Measurements from ENCODE around the gene PRPF18. TPM values are rescaled to one million over a fixed set of nuclear protein-coding genes. Genes with fewer than 3 reads are reported as not detected.
A peak's percentile ranks its signal among the peaks of the same experiment; 100 is the strongest.

PRPF18 gene
- total RNA-seq, 4 donors from 2014 or later, result 19.8 to 42.4 (median 32.3) TPM

DNA sequence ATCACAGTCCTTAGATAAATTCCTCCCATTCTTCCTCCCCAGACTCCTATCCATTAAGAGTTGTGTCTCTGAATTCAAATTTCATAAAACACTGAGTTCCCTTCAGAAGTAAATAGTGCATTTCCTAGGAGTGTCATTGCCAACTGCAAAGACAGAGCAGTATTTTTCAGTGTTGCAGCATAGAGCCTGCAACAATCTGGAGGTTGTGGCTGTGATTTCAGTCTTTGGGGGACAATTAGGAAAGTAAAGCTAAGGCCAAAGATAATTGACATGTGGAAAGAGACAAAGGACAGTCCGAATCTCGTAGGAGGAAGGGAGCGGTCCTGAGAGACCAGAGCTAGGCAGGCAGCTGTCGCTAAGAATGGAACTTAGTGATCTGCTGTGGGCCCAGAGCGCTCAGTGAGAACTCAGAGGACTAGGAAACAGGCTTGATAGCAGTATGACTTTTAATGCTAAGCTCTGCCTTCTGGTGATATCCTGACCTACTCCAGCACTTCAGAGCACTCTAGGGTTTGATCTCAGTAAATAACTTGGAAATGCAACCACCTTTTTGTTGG lies 46.2 kb downstream of the PRPF18 start:
- Histone ChIP-seq H3K4me3 (no peak overlapping the region), H3K9me3 (no peaks in the 10 kb centered on the region), H3K4me1 (peaks cover 6 to 23% (median 10%) of the 10 kb centered on the region in 4 donors), H3K27ac (peak overlapping the region; percentile 56 to 81 (median 72)), H3K36me3 (no peaks in the 10 kb centered on the region), H3K27me3 (no peaks in the 10 kb centered on the region)
- no peak for TF ChIP-seq POLR2A (IDR thresholded peaks at IDR 0.05)
- TF ChIP-seq, protein P1, sequence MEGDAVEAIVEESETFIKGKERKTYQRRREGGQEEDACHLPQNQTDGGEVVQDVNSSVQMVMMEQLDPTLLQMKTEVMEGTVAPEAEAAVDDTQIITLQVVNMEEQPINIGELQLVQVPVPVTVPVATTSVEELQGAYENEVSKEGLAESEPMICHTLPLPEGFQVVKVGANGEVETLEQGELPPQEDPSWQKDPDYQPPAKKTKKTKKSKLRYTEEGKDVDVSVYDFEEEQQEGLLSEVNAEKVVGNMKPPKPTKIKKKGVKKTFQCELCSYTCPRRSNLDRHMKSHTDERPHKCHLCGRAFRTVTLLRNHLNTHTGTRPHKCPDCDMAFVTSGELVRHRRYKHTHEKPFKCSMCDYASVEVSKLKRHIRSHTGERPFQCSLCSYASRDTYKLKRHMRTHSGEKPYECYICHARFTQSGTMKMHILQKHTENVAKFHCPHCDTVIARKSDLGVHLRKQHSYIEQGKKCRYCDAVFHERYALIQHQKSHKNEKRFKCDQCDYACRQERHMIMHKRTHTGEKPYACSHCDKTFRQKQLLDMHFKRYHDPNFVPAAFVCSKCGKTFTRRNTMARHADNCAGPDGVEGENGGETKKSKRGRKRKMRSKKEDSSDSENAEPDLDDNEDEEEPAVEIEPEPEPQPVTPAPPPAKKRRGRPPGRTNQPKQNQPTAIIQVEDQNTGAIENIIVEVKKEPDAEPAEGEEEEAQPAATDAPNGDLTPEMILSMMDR (IDR thresholded peaks at IDR 0.05), result no peak
- in situ Hi-C loops (cut with MboI; ENCODE audit: low pct_ligation_motif_present in 1 of 4, low pct_unique_long_range_greater_than_20kb in 1 of 4, low sequenced_read_pairs in 3 of 4) (no loop called here), intact Hi-C loops (cut with DNase I; ENCODE audit: low total_unique reads) (no loop called here)
- WGBS, 2 donors (ENCODE audit: low coverage in 1 of 2), result 75% methylated on average over 5 of the region's 5 CpGs; no CpG with 5 or more reads in 1 of the 2 donors
- no peak for DNase-seq

DNA sequence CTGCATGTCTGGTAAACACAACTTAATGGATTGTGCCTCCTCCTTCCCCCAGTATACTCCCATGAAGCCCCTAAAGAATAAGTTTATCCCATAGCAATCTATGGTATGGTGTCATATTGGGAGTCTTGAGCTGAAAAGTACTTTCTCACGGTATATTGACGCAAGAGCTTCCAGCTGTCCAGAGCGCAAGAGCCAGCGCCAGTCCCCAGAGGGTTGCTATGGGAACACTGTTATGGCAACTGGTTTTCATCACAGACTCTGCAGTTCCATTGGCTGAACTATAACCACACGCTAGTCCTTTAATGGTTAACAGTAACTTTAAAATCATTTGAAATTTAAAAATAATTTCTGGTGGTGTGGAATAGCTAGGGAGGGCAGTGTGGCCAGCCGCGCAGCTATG lies 46.9 kb downstream of the PRPF18 start:
- 57 to 72% methylated on average over 7 of the region's 7 CpGs for WGBS, 2 donors (ENCODE audit: low coverage in 1 of 2)
- Histone ChIP-seq H3K4me3 (no peak overlapping the region), H3K27ac (peak overlapping the region; percentile 56 to 81 (median 72))

DNA sequence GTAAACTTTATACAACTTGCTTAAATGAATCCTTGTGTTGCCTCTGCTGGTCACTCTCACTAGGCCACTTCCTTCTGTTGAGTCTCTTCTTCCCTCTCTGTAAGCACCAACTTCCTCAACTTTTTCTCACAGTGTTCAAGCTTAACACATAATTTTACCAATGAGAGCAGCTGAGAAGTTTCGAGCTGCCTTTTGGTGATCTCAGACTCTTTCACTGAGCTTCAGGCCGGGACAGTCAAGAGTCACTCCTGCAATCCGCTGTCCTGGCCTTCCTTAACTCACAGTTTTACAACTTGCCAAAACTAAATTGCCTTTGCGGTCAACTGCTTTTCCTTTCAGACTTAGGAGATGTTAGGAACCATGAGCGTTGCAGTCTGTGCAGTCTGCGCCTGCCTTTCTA lies 47.4 kb downstream of the PRPF18 start:
- no peak overlapping the region for H3K4me3 ChIP-seq
- no peaks in the 10 kb centered on the region for H3K36me3 ChIP-seq
- peak overlapping the region; percentile 56 to 81 (median 72) for H3K27ac ChIP-seq
- intact Hi-C loops (cut with DNase I; ENCODE audit: low total_unique reads) (no loop called here), in situ Hi-C loops (cut with MboI; ENCODE audit: low pct_ligation_motif_present in 1 of 4, low pct_unique_long_range_greater_than_20kb in 1 of 4, low sequenced_read_pairs in 3 of 4) (no loop called here)
- H3K9me3 ChIP-seq, result no peaks in the 10 kb centered on the region
- no peaks in the 10 kb centered on the region for H3K27me3 ChIP-seq
- H3K4me1 ChIP-seq, result peaks cover 6 to 23% (median 10%) of the 10 kb centered on the region in 4 donors
- no peak for DNase-seq
- WGBS, 2 donors (ENCODE audit: low coverage in 1 of 2), result 66 to 76% methylated on average over 6 of the region's 6 CpGs
- TF ChIP-seq EP300 (IDR thresholded peaks at IDR 0.05; ENCODE audit: low read depth), result no peak
- TF ChIP-seq POLR2AphosphoS5 (IDR thresholded peaks at IDR 0.05), result no peak
- TF ChIP-seq, protein P1 (IDR thresholded peaks at IDR 0.05), result no peak
- TF ChIP-seq POLR2A (IDR thresholded peaks at IDR 0.05), result no peak

More for the DNA sequence above, 46.9 kb downstream of the PRPF18 start:
- no peaks in the 10 kb centered on the region for H3K36me3 ChIP-seq
- peaks cover 6 to 23% (median 10%) of the 10 kb centered on the region in 4 donors for H3K4me1 ChIP-seq
- TF ChIP-seq POLR2A (IDR thresholded peaks at IDR 0.05) (no peak), POLR2AphosphoS5 (IDR thresholded peaks at IDR 0.05) (peak; percentile 43 to 55 (median 48))
- no peaks in the 10 kb centered on the region for H3K9me3 ChIP-seq
- no peaks in the 10 kb centered on the region for H3K27me3 ChIP-seq
- intact Hi-C loops (cut with DNase I; ENCODE audit: low total_unique reads), result no loop called here
- peak; percentile 33 for DNase-seq
- in situ Hi-C loops (cut with MboI; ENCODE audit: low pct_ligation_motif_present in 1 of 4, low pct_unique_long_range_greater_than_20kb in 1 of 4, low sequenced_read_pairs in 3 of 4), result no loop called here

DNA sequence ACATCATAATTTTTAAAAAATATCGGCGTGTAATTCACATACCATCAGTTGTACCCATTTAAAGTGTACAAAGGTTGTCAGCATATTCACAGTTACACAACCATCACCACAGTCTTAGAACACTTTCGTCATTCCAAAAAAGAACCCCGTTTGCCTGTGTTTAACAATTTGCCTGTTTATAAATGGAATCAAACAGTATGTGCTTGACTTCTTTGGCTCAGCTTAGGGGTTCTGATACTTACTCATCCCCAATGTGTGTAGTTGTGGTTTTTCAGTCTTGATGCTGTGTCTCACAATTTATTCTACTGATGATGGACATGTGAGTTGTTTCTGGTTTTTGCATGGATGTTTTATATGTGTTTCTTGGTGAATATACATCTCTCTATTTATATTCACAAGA lies 50.0 kb downstream of the PRPF18 start:
- peaks cover 6 to 23% (median 10%) of the 10 kb centered on the region in 4 donors for H3K4me1 ChIP-seq
- no peak overlapping the region for H3K4me3 ChIP-seq
- peaks cover 0 to 7% (median 3%) of the 10 kb centered on the region in 4 donors for H3K36me3 ChIP-seq
- H3K27me3 ChIP-seq, result no peaks in the 10 kb centered on the region
- intact Hi-C loops (cut with DNase I; ENCODE audit: low total_unique reads), result no loop called here
- no peak for DNase-seq
- WGBS, 2 donors (ENCODE audit: low coverage in 1 of 2), result 83 to 86% methylated on average over 4 of the region's 4 CpGs
- TF ChIP-seq POLR2AphosphoS5 (IDR thresholded peaks at IDR 0.05), result no peak
- TF ChIP-seq EP300 (IDR thresholded peaks at IDR 0.05; ENCODE audit: low read depth), result no peak
- TF ChIP-seq, protein P1 (IDR thresholded peaks at IDR 0.05), result no peak
- TF ChIP-seq POLR2A (IDR thresholded peaks at IDR 0.05), result no peak
- no peaks in the 10 kb centered on the region for H3K9me3 ChIP-seq
- in situ Hi-C loops (cut with MboI; ENCODE audit: low pct_ligation_motif_present in 1 of 4, low pct_unique_long_range_greater_than_20kb in 1 of 4, low sequenced_read_pairs in 3 of 4), result no loop called here
- no peak overlapping the region for H3K27ac ChIP-seq
